ENCODE data around the gene CUL5. TPM values are rescaled to one million over a fixed set of nuclear protein-coding genes. Genes with fewer than 3 reads are reported as not detected.

Gene CUL5
- polyA plus RNA-seq, 3 donors, result 24.7 to 37.8 (median 36.7) TPM

GRCh38 chr11:108154591-108154990 lies 145.9 kb downstream of the CUL5 start:
- Histone ChIP-seq H4K20me1 (ENCODE audit: insufficient read depth, low read length) (no peaks in the 10 kb centered on the region), H3K9ac (ENCODE audit: insufficient read depth, low read length, poor library complexity, severe bottlenecking) (no peak overlapping the region), H3K79me2 (ENCODE audit: insufficient read depth, low read length) (no peaks in the 10 kb centered on the region), H3K36me3 (replicated peaks in 1 of 2; ENCODE audit: control insufficient read depth in 1 of 2, insufficient read depth in 2 of 2, low read length in 2 of 2) (peaks cover 62 to 100% of the 10 kb centered on the region in 2 donors), H3K4me1 (ENCODE audit: control insufficient read depth in 1 of 2, insufficient read depth in 2 of 2, low read length in 2 of 2) (no peaks in the 10 kb centered on the region), H3K27me3 (ENCODE audit: control insufficient read depth in 2 of 2, insufficient read depth in 2 of 2, low read length in 2 of 2) (no peaks in the 10 kb centered on the region), H3K4me3 (replicated peaks in 1 of 3; ENCODE audit: low read depth in 2 of 3, low read length in 3 of 3) (no peak overlapping the region), H3K27ac (ENCODE audit: low read depth in 1 of 2, low read length in 2 of 2) (no peak overlapping the region), H3K9me3 (replicated peaks in 1 of 2; ENCODE audit: control insufficient read depth in 1 of 2, insufficient read depth in 1 of 2, low read length in 2 of 2) (no peaks in the 10 kb centered on the region), H3K4me2 (replicated peaks; ENCODE audit: extremely low read depth, low read length, poor library complexity, severe bottlenecking) (no peak overlapping the region), H2AFZ (ENCODE audit: insufficient read depth, low read depth, low read length, poor library complexity, severe bottlenecking) (no peak overlapping the region)
- H3K27me3 Mint-ChIP-seq (ENCODE audit: low read depth in 3 of 3), result no peaks in the 10 kb centered on the region
- H3K4me3 Mint-ChIP-seq, result no peak overlapping the region
- H3K27ac Mint-ChIP-seq, result no peak overlapping the region
- no CpG with 5 or more reads among the region's 2 CpGs for WGBS (ENCODE audit: insufficient coverage)
- H3K36me3 Mint-ChIP-seq, result peaks cover 64 to 67% of the 10 kb centered on the region in 2 donors
- TF ChIP-seq CTCF (IDR thresholded peaks at IDR 0.05), result no peak
- H3K4me1 Mint-ChIP-seq, result no peaks in the 10 kb centered on the region
- DNase-seq, result no peak
- H3K9me3 Mint-ChIP-seq, result no peaks in the 10 kb centered on the region
- intact Hi-C loops (cut with micrococcal nuclease), result no loop called here

Small RNAs within 50 kb of the gene (small RNA-seq; reads per million reads assigned to genes)
- gene RF00019 (ENCODE audit: insufficient read length, low read depth), result not detected

Other genes starting within 250 kb of the CUL5 start
- gene SLC35F2, start 150.1 kb upstream of the CUL5 start, polyA plus RNA-seq, result under 1 TPM in 2 of 3 donors, not detected in 1; 0.24 to 0.25 TPM
- gene RAB39A, start 80.5 kb upstream of the CUL5 start, polyA plus RNA-seq, result 1 to 10 TPM; 1.9 to 6.3 (median 3.9) TPM
- gene ACAT1, start 112.7 kb downstream of the CUL5 start, polyA plus RNA-seq, result 10 to 100 TPM; 13.6 to 24.1 (median 22.3) TPM
- 1 to 10 TPM; 3.7 to 5.0 (median 4.1) TPM for gene NPAT, start 213.7 kb downstream of the CUL5 start, polyA plus RNA-seq
- 10 to 100 TPM; 13.2 to 56.7 (median 21.4) TPM for gene ATM, start 214.2 kb downstream of the CUL5 start, polyA plus RNA-seq